Stimulated activated CD4-positive, alpha-beta T cell treated with anti-CD3 and anti-CD28 coated beads, Interleukin-12 subunit alpha, Interleukin-12 subunit beta, amount 100 ng/mL, for 24 hours (primary cell): ENCODE results near the gene PFN1.

Experiments
- DNase-seq, 2 experiments: peaks; one replicate each; pipeline ENCODE4 v3.0.0-alpha.2; 2020; ENCODE audit warnings: low read depth in 2 of 2

PFN1 gene

DNA sequence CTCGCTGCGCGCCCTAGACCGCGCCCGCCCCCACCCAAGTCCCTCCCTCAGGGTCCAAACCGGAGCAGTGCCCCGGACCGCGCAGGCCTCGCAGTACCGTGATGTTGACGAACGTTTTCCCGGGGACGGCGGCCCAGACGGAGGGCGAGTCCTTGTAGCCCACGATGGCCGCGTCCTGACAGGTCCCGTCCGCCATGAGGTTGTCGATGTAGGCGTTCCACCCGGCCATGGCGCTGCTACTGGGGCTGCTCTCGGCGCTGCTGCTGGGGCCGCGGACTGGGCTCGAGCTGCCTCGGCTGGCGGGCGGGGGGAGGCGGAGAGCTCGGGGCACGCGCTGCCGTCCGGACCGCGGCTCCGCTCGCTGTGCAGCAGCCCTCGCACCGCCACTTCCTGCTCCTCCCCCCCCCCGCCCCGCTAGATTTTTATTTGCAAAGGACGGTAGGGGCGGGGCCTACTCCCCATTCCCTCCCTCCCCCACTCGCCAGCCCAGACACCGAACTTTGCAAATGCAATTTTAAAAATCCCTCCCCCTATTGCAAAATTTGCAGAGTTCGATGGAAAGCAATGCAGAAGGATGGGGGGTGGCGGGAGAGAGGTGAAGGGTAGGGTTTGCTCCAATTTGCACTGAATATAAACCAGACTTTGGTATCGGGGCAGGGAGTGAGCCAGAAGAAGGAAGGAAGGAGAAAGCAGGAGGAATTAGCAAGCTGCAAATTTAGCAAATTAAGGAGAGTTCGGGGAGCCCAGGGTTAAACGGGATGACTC is at the start of gene PFN1:
Gene PFN1, minus strand, starts transcription at position 365 of the 765 bp plus-strand sequence. Its CDS starts 136 bp downstream, at position 229.
- peak; percentile 86 to 88 for DNase-seq

GRCh38 chr17:4997302-4998026 is 49.1 kb upstream of the PFN1 start, which contains the start of the genes INCA1 and KIF1C:
TSS of gene INCA1 (minus strand) at chr17:4997522. CDS start at chr17:4994437, 3,085 bp downstream.
TSS of gene KIF1C (plus strand) at chr17:4997950. CDS start at chr17:5000247, 2,297 bp downstream.
- DNase-seq = peak; percentile 77 to 86

DNA sequence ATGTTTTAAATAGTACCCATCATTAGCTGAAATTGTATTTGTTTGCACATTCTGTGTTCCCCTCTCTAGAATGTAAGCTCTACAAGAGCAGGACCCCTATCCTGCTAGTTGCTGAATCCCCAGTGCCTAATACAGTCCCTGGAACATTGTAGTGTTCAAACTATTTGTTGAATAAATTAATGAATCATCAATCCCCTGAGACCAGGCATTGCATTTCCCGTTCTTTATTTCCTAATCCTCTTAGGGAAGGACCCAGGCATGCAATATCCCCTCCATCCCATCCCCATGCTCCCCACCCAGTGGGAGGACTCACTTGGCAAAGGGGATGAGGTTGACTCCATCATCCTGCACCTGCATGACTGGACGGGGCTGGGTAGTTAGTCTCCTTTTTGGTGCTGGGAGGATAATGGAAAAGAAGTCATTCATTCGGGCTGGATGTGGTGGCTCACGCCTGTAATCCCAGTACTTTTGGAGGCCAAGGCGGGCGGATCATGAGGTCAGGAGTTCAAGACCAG is 45.8 kb upstream of the PFN1 start:
- DNase-seq = no peak

- DNase-seq = no peak
Measured at GRCh38 chr17:4987767-4988567, 39.6 kb upstream of the PFN1 start.

DNA sequence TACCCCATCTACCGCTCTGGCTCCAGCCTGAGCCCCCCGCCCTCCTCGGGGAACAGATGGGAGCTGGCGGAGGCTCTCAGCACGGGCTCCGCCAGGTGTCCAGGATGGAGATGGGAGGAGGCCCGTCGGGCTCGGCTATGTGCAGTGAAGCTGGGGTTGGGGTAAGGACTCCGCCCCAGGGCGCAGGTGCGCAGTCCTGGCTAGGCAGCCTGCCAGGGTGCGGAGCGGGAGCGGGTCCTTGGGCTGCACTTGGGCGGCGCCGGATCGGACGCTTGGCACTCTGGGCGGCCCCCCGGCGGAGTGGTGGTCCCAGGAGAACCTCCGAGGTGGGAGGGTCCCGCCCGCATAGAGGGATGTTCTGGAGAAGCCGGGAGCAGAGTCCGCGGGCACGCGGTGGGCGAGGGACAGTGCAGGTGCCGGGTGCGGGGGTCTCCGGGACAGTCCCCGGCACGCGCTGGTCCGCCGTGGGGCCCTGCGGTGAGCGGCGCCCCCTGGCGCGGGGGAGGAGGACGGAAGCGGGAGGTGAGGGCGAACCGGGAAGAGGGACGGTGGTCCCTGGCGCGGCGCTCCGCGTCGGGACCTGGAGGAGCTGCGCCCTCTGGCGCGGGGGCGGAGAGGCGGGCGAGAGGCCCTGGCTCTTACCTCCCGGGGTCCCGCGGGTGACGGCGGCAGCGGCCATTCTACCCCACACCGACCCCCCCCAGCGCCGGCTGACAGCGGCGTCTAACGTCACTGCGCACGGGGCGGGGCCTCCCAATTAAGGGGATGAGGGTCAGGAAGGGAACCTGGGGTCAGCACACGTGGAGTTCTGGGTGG is 38.8 kb upstream of the PFN1 start, which contains the start of gene CAMTA2:
Gene CAMTA2, minus strand, starts transcription at position 725 of the 816 bp plus-strand sequence. CDS start 1,453 bp downstream, outside the sequence.
- peak; percentile 78 to 91 for DNase-seq

DNA sequence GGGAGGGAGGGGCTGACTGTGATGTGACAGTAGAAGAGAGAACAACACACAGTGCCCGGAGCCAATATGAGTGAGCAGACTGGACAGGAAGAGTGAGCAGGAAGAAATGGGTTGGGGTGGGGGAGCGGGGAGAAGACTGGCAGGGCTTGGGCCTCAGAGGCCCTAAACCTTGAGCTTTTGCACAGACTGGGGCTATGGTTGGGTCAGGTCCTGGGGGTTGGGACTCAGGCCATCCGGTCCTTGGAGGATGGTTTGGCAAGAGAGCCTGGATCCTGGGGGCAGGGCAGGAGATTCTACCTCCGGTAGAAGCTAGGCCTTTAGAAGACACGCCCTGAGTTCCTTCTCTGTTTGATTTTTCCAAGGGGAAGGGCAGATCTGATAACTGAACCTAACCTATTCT is 38.1 kb upstream of the PFN1 start:
- no peak for DNase-seq

GRCh38 chr17:4982305-4982704 is 34.0 kb upstream of the PFN1 start:
- DNase-seq = no peak

- DNase-seq = no peak
Measured at GRCh38 chr17:4980644-4981216, 32.4 kb upstream of the PFN1 start.

DNA sequence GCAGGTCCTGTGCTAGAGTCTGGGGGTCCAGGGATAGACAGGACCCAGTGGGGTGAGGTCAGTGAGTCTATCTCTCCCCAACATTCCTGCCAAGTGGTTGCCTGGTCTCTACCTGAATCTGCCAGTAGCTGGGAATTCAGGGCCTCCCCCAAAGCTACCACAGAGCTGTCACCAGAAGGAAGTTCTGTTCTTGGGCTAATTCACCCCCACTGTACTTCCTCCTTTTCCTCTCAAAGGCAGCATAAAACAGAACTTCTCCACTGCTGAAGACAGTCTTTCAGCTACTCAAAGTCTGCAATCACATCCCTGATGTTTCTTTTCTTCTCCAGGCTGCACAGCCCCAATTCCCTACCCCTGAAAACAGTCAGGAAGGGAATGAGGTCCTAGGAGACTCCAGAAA is 30.4 kb upstream of the PFN1 start:
- no peak for DNase-seq

- DNase-seq = no peak
Measured at GRCh38 chr17:4974115-4974670, 25.9 kb upstream of the PFN1 start.

DNA sequence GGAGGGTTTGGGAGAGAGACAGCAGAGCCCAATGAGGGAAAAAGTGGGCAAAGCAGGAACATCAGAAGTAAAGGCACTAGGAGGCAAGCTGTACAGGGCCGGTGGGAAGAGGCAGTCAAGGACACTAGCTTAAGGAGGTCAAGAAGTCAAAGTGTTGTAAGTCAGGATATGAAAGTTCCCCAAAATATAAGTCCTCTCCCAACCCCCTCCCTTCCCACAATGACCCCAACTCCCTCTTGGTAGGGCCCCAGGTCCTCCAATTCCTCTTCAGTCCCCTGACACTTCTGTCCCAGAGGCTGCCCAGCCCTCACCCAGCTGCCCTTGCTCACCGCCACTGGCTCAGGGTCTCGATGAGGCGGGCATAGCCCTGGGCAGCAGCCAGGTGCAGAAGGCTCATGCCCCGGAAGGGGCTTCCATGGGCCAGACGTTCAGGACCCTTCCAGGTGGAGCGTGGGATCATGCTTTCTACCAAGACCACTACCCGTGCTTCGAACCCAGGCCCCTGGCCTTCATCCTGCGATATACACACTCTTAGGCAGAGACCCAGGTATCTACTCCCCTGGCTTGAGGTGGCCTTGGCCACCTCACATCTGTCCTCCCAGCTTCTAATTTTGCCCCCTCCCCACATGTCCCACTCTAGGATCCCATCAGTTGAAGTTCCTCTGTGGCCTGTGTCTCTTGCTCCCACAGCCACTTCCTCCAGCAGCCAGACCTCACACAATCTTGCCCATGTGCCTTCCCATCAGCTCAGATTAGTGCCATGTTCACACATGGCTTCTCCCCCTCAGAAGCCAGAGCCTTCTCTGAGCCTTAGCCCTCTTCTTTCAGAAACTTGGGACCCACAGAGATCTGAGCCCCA is 25.2 kb upstream of the PFN1 start:
- DNase-seq = no peak

GRCh38 chr17:4972752-4973151 is 24.4 kb upstream of the PFN1 start:
- DNase-seq = no peak

- no peak for DNase-seq
Measured at GRCh38 chr17:4972322-4972721, 24.0 kb upstream of the PFN1 start.

GRCh38 chr17:4971826-4972225 is 23.5 kb upstream of the PFN1 start:
- DNase-seq = no peak

GRCh38 chr17:4970273-4970672 is 21.9 kb upstream of the PFN1 start:
- no peak for DNase-seq

DNA sequence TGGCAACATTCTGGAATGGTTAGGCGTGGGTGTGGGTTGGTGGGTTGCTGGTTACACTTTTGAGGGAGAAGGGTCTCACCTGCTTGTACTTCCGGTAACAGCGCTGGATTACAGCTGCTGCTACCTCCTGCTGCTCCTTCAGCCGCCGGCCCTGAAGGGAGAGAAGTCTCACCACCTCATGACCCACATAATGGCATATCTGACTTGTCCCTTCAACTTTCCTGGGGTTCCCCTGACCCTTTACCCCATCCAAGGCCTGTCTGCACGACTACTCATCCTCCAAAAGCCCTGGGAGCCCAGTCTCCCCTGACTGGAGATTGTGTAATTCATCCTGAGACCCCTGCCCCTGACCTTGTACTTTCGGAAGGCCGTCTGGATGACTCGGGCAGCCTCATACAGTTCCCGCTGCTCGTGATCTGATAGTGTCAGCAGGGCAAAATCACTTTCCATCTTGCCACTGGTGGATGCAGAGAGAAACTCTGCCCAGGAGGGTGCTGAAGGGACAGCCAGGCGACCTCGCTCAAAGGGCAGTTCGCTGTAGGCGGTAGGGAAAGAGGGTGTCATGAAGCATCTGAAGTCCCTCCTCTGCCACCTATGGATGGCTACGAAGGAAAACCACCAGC is 21.3 kb upstream of the PFN1 start:
- DNase-seq = no peak

- DNase-seq = peak in 1 of 2 experiments; percentile 54
Measured at GRCh38 chr17:4969047-4969550, 20.8 kb upstream of the PFN1 start.

DNA sequence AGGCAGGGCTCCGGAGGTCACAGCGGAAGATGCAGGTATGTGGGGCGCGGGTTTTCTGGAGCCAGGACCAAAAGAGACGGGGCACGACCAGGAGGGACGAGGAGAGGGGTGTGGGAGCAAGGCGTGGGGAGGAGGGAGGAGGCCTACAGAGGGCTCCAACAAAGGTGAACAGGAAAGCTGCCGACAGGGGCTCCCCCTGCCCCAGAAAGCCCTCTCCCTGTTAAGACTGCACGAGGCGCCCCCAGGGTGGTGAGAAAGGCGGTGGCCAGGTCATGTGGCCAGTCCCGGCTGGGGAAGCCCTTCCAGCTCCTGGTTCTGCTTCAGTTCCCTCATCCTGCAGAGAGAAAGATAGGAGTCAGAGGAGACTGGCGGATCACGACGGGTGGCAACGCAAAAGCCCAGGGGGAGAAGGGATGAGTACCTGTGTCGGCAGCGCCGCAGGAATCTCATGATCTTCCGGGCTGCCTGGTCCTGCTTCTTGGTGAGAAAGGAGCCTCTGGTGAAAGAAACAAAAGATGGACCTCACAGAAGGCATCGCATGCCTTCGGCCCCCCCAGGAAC is 20.2 kb upstream of the PFN1 start:
- DNase-seq = no peak
